Mesothelial cell of epicardium (in vitro differentiated cells): ENCODE data around the gene UBR2. TPM values are rescaled to one million over a fixed set of nuclear protein-coding genes. Genes with fewer than 3 reads are reported as not detected.

ENCODE experiments used
- DNase-seq, 2 experiments: peaks; one replicate each; pipeline ENCODE4 v3.0.0; 2021; ENCODE audit warnings: low spot score in 2 of 2; ENCODE audit not compliant: unreplicated experiment in 2 of 2
- H3K27ac Mint-ChIP-seq: 2 replicates; pipeline ENCODE4 v1.8.0; 2021; ENCODE audit warnings: mixed read lengths
- H3K27me3 Mint-ChIP-seq: 2 replicates; pipeline ENCODE4 v1.8.0; 2021; ENCODE audit warnings: low read depth, mixed read lengths
- H3K36me3 Mint-ChIP-seq: 2 replicates; pipeline ENCODE4 v1.8.0; 2021; ENCODE audit warnings: mixed read lengths
- H3K4me1 Mint-ChIP-seq: 2 replicates; pipeline ENCODE4 v1.8.0; 2021; ENCODE audit warnings: mixed read lengths
- H3K4me3 Mint-ChIP-seq: 2 replicates; pipeline ENCODE4 v1.8.0; 2021; ENCODE audit warnings: mild to moderate bottlenecking, moderate library complexity, mixed read lengths
- H3K9me3 Mint-ChIP-seq: 2 replicates; pipeline ENCODE4 v1.8.0; 2021; ENCODE audit warnings: mixed read lengths
- total RNA-seq: library from RNA; stranded (reverse); gene quantifications from 3 replicates; pipeline ENCODE4 v1.2.1, GENCODE V29; 2021
- TF ChIP-seq, protein P1 (sequence below): fragments of 200-600 bp; sonication (generic); IDR thresholded peaks from one replicate; pipeline ENCODE4 v1.5.0; 2021; ENCODE audit warnings: antibody characterized with exemption; ENCODE audit not compliant: unreplicated experiment

The UBR2 gene
- total RNA-seq, 1 donor from 2014 or later = 26.8 TPM

DNA sequence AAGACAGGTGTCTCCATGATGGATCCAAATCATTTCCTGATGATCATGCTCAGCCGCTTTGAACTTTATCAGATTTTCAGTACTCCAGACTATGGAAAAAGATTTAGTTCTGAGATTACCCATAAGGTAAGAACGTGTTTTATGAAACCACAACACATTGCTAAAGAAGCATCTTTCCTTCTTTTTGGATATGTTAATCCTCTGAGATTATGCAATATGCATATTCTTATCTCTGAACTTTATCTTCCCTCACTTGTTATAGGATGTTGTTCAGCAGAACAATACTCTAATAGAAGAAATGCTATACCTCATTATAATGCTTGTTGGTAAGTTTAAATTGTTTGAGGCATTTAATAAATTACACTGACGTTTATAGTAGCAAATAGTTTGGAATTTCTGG is 80.4 kb downstream of the UBR2 start:
- Mint-ChIP-seq H3K9me3 (no peaks in the 10 kb centered on the region), H3K4me3 (no peak overlapping the region), H3K4me1 (no peaks in the 10 kb centered on the region), H3K36me3 (peaks cover 22% of the 10 kb centered on the region), H3K27ac (no peak overlapping the region), H3K27me3 (no peaks in the 10 kb centered on the region)
- DNase-seq = no peak
- TF ChIP-seq, protein P1, sequence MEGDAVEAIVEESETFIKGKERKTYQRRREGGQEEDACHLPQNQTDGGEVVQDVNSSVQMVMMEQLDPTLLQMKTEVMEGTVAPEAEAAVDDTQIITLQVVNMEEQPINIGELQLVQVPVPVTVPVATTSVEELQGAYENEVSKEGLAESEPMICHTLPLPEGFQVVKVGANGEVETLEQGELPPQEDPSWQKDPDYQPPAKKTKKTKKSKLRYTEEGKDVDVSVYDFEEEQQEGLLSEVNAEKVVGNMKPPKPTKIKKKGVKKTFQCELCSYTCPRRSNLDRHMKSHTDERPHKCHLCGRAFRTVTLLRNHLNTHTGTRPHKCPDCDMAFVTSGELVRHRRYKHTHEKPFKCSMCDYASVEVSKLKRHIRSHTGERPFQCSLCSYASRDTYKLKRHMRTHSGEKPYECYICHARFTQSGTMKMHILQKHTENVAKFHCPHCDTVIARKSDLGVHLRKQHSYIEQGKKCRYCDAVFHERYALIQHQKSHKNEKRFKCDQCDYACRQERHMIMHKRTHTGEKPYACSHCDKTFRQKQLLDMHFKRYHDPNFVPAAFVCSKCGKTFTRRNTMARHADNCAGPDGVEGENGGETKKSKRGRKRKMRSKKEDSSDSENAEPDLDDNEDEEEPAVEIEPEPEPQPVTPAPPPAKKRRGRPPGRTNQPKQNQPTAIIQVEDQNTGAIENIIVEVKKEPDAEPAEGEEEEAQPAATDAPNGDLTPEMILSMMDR = no peak

DNA sequence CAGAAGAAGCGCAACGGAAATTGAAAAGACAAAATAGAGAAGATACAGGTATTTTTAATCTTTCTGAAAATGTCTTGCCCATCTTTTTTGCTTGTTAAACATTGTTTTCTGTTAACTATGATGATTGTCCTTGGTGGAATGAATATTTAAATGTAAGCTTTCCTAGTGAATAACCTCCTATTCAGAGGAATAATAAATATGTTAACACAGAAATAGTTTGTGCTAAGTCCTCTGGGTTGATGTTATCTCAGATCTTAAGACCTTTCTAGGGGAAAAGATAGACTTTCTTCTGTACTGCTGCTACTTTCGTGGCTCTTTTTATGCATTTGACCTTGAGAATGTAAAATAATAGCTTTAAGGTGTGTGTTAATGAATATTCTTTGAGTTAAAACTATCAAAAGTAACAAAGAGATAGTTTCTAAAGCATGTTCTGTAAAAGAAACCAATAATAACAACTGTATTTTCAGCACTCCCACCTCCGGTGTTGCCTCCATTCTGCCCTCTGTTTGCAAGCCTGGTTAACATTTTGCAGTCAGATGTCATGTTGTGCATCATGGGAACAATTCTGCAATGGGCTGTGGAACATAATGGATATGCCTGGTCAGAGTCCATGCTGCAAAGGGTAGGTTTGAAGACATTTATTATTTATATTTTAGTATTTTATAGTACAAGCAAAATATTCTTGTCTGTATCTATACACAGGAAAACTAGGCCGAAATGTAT is 88.4 kb downstream of the UBR2 start:
- TF ChIP-seq, protein P1 = no peak
- Mint-ChIP-seq H3K27me3 (no peaks in the 10 kb centered on the region), H3K9me3 (no peaks in the 10 kb centered on the region), H3K36me3 (peaks cover 24% of the 10 kb centered on the region), H3K27ac (no peak overlapping the region), H3K4me1 (no peaks in the 10 kb centered on the region), H3K4me3 (no peak overlapping the region)
- no peak for DNase-seq

DNA sequence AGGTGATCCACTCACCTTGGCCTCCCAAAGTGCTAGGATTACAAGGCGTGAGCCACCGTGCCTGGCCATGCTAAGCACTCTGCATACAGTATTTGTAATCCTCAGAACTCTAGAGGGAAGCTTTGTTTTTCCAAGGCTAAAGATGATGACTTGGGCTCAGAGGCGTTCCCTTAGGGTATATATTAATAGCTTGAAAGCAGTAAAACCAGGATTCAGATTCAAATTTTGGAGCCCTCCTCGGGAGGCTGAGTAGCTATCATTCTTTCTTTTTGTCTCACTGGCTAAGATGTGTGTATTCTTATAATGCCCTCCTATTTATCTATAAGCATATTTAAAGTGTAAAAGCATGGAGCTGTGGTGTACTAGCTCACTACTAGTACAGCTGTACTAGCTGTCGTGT is 90.0 kb downstream of the UBR2 start:
- H3K27me3 Mint-ChIP-seq = no peaks in the 10 kb centered on the region
- no peak overlapping the region for H3K27ac Mint-ChIP-seq
- no peak overlapping the region for H3K4me3 Mint-ChIP-seq
- peaks cover 26% of the 10 kb centered on the region for H3K36me3 Mint-ChIP-seq
- no peak for DNase-seq
- no peaks in the 10 kb centered on the region for H3K4me1 Mint-ChIP-seq
- no peaks in the 10 kb centered on the region for H3K9me3 Mint-ChIP-seq
- TF ChIP-seq, protein P1 = no peak

DNA sequence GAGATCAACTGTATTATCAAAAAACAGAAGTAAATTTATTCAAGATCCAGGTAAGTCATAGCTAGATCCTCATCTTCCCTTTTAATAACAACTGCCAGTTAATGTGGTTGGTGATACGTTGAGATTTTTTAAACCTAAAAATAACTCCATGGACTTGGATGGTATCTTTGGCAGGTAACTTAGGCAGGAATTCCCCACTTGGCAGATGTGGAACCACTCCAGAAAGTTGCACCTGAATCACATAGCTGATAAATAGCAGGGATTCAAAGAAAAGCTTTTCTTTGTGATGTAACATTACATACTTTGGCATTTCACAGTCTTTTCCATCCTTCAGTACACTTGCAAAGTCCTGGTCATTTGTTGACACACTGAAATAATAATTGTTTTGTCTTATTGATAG is 96.0 kb downstream of the UBR2 start:
- H3K9me3 Mint-ChIP-seq = no peaks in the 10 kb centered on the region
- H3K4me3 Mint-ChIP-seq = no peak overlapping the region
- TF ChIP-seq, protein P1 = no peak
- DNase-seq = no peak
- no peaks in the 10 kb centered on the region for H3K27me3 Mint-ChIP-seq
- no peaks in the 10 kb centered on the region for H3K4me1 Mint-ChIP-seq
- no peak overlapping the region for H3K27ac Mint-ChIP-seq
- peaks cover 30% of the 10 kb centered on the region for H3K36me3 Mint-ChIP-seq

DNA sequence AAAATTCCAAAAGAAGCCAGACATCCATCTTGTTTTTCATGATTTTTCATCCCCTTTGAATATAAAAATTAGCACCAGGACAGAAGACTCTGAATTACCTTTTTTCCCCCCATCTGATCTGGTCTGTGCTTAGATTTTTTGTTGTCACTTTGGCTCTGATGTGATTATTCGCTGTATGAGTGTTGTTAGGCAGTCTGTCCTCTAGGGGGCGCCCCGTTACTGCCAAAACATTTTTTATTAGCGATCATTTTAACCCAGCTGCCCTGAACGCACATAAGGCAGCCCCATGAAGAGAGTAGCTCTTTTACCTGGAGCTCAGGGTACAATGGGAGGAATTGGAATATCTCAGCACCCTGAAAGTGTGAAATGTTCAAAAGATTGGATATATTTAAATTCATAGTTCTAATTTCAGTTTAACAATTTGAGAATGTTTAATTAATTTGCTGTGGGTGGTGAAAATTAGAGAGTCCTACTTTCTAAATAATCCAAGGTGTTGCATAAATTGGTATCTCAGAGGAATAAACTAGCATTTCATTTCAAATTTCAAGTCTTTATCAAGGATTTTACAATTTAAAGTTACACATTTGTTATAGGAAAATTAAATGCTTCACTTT is 97.8 kb downstream of the UBR2 start:
- Mint-ChIP-seq H3K4me1 (no peaks in the 10 kb centered on the region), H3K27me3 (no peaks in the 10 kb centered on the region), H3K27ac (no peak overlapping the region), H3K9me3 (no peaks in the 10 kb centered on the region), H3K36me3 (peaks cover 29% of the 10 kb centered on the region), H3K4me3 (no peak overlapping the region)
- TF ChIP-seq, protein P1 = peak; percentile 97
- peak; percentile 72 to 86 for DNase-seq
